Measurements from ENCODE around the gene ZFP57.

- no peak for TF ChIP-seq POLR2AphosphoS5 (IDR thresholded peaks at IDR 0.05)
- no peak for TF ChIP-seq MXI1 (conservative IDR thresholded peaks at IDR 0.05; ENCODE audit: poor library complexity, severe bottlenecking)
- no peak for TF ChIP-seq CTCF (IDR thresholded peaks at IDR 0.05; ENCODE audit: poor library complexity, severe bottlenecking)
- no peak for TF ChIP-seq REST (IDR thresholded peaks at IDR 0.05; ENCODE audit: borderline replicate concordance)
- TF ChIP-seq RAD21 (conservative IDR thresholded peaks at IDR 0.05) = no peak
- TF ChIP-seq EZH2 (IDR thresholded peaks at IDR 0.05; ENCODE audit: borderline replicate concordance, insufficient read depth, low read length, poor library complexity, severe bottlenecking) = no peak
- TF ChIP-seq EP300 (conservative IDR thresholded peaks at IDR 0.05; ENCODE audit: poor library complexity, severe bottlenecking) = no peak
- no peak for TF ChIP-seq TAF1 (IDR thresholded peaks at IDR 0.05; ENCODE audit: low read depth)
These were observed at the start of gene ZFP57 for GRCh38 chr6:29680904-29681303.

Data from neural cell (in vitro differentiated cells).